ENCODE measurements around the gene LRRC61. TPM values are rescaled to one million over a fixed set of nuclear protein-coding genes. Genes with fewer than 3 reads are reported as not detected.

Gene LRRC61
- total RNA-seq, 2 experiments from 2014 or later: 3.1 to 5.0 TPM

- peaks cover 72% of the 10 kb centered on the region for H3K4me1 Mint-ChIP-seq (ENCODE audit: low read depth)
- DNase-seq: no peak
- H3K36me3 Mint-ChIP-seq (ENCODE audit: low read depth): peaks cover 29% of the 10 kb centered on the region
- H3K27ac Mint-ChIP-seq: peak overlapping the region; percentile 84
- CTCF ChIA-PET: interaction anchor here (1.1 to 1.9 kb wide), 3 partner anchors 9 to 44 kb away, joined by 3 to 9 read pairs (median 6); partner anchors contain the start of gene REPIN1
- Histone ChIP-seq H3K36me3 (ENCODE audit: insufficient read depth, low read length) (peaks cover 7% of the 10 kb centered on the region), H3K4me3 (ENCODE audit: low read length) (no peak overlapping the region), H3K27me3 (ENCODE audit: control insufficient read depth in 1 of 2, insufficient read depth in 2 of 2, low read length in 2 of 2) (no peaks in the 10 kb centered on the region), H3K27ac (ENCODE audit: low read depth in 1 of 2, low read length in 2 of 2) (no peak overlapping the region), H3K9me3 (ENCODE audit: control insufficient read depth in 1 of 2, insufficient read depth in 1 of 2, low read length in 2 of 2) (no peaks in the 10 kb centered on the region), H3K4me1 (ENCODE audit: insufficient read depth, low read length) (peaks cover 50% of the 10 kb centered on the region)
- POLR2A ChIA-PET: interaction anchor here (1.0 to 2.0 kb wide), 5 partner anchors 9 to 28 kb away, joined by 3 to 29 read pairs (median 10); partner anchors contain the start of gene REPIN1
- intact Hi-C loops (cut with DNase I, micrococcal nuclease): loop anchor here in 1 of 2 experiments (2.0 kb wide), 1 partner anchor 21 kb away; no protein-coding TSS in a partner anchor
- ATAC-seq (ENCODE audit: poor library complexity): no peak
- no peaks in the 10 kb centered on the region for H3K9me3 Mint-ChIP-seq
- H3K4me3 Mint-ChIP-seq: peak overlapping the region; percentile 90
- TF ChIP-seq, protein P1, sequence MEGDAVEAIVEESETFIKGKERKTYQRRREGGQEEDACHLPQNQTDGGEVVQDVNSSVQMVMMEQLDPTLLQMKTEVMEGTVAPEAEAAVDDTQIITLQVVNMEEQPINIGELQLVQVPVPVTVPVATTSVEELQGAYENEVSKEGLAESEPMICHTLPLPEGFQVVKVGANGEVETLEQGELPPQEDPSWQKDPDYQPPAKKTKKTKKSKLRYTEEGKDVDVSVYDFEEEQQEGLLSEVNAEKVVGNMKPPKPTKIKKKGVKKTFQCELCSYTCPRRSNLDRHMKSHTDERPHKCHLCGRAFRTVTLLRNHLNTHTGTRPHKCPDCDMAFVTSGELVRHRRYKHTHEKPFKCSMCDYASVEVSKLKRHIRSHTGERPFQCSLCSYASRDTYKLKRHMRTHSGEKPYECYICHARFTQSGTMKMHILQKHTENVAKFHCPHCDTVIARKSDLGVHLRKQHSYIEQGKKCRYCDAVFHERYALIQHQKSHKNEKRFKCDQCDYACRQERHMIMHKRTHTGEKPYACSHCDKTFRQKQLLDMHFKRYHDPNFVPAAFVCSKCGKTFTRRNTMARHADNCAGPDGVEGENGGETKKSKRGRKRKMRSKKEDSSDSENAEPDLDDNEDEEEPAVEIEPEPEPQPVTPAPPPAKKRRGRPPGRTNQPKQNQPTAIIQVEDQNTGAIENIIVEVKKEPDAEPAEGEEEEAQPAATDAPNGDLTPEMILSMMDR (IDR thresholded peaks at IDR 0.05): no peak
- H3K27me3 Mint-ChIP-seq: no peaks in the 10 kb centered on the region
These were observed 54.5 kb downstream of the LRRC61 start for GRCh38 chr7:150377635-150378034.

DNA sequence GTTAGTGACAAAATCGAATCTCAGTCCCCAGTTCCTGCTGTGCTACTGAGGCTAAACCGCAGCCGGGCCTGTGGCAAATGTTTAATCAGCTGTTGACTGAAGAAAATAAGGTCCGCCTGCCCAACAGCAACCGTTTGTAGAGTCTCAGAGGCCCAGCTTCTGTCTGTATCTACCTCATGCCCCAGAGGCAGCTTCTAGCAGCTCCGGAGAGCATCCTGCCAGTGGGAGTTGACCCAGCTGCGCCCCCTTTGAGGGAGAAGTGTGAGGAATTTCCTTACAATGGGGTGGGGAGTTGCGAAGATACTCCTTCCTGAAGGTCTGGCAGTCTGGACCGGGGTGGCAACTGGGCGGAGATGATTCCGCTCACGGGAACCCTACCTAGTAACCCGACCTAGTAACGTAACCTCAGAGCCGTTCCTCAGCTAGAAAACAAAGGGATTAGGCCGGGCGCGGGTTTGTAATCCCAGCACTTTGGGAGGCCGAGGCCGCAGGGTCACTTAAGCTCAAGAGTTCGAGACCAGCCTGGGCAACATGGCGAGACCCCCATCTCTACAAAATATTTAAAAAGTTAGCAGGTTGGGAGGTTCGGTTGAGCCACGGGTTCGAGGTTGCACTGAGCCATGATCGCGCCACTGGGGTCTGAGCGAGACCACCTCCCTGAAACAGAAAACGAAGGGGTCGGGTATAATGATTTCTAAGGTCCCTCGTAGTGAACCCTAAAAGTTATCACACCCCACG lies 55.1 kb downstream of the LRRC61 start:
- intact Hi-C loops (cut with DNase I, micrococcal nuclease): loop anchor here in 1 of 2 experiments (2.0 kb wide), 1 partner anchor 21 kb away; no protein-coding TSS in a partner anchor
- ChIA-PET CTCF (interaction anchor here (1.1 to 1.9 kb wide), 3 partner anchors 10 to 43 kb away, joined by 3 to 9 read pairs (median 6); partner anchors contain the start of gene REPIN1), POLR2A (interaction anchor here (1.0 to 2.0 kb wide), 5 partner anchors 9 to 28 kb away, joined by 3 to 29 read pairs (median 10); partner anchors contain the start of gene REPIN1)
- peak overlapping the region; percentile 90 for H3K4me3 Mint-ChIP-seq
- H3K27ac Mint-ChIP-seq: peak overlapping the region; percentile 84
- H3K4me1 Mint-ChIP-seq (ENCODE audit: low read depth): peaks cover 71% of the 10 kb centered on the region
- Histone ChIP-seq H3K4me3 (ENCODE audit: low read length) (peak overlapping the region; percentile 85), H3K27ac (ENCODE audit: low read depth in 1 of 2, low read length in 2 of 2) (peak overlapping the region; percentile 54 to 55), H3K36me3 (ENCODE audit: insufficient read depth, low read length) (peaks cover 2% of the 10 kb centered on the region), H3K4me1 (ENCODE audit: insufficient read depth, low read length) (peaks cover 46% of the 10 kb centered on the region), H3K27me3 (ENCODE audit: control insufficient read depth in 1 of 2, insufficient read depth in 2 of 2, low read length in 2 of 2) (no peaks in the 10 kb centered on the region), H3K9me3 (ENCODE audit: control insufficient read depth in 1 of 2, insufficient read depth in 1 of 2, low read length in 2 of 2) (no peaks in the 10 kb centered on the region)
- DNase-seq (peak in 12 of 14 experiments; percentile 8 to 76 (median 36)), ATAC-seq (ENCODE audit: poor library complexity) (no peak)
- H3K27me3 Mint-ChIP-seq: no peaks in the 10 kb centered on the region
- H3K9me3 Mint-ChIP-seq: no peaks in the 10 kb centered on the region
- TF ChIP-seq, protein P1 (IDR thresholded peaks at IDR 0.05): no peak
- H3K36me3 Mint-ChIP-seq (ENCODE audit: low read depth): peaks cover 22% of the 10 kb centered on the region

DNA sequence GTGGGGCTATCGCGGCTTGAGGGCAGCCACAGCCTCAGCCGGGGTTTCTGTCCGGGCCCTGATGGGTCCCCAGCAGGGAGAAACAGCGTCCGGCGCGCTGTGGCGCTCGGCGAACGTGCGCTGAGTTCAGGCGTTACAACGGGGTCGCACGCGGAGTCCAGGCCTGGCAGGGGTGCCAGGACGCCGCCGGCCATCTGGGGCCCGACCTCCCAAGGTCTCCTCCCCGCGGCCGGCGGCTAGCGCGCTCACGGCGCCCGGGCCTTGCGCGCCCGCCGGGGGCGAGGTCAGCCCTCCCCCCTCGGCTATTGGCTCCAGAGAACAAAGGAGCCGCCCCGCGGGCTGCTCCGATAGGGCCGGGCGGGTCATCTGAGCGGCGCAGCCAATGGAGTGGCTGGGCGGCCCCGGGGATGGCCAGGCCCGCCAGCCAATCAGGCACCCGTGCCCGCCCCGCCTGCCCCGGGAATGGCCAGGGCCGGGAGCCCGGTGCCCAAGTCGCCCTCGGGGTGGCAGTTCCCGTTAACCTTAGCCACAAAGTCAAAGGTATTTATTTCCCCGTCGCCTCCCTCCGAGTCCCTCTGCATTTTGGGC lies 55.8 kb downstream of the LRRC61 start, which contains the start of gene ZNF775:
Gene ZNF775, plus strand, starts transcription at position 478 of the 588 bp plus-strand sequence. CDS start 9,141 bp downstream, outside the sequence.
- TF ChIP-seq, protein P1 (IDR thresholded peaks at IDR 0.05): no peak
- ChIA-PET CTCF (interaction anchor here (1.6 kb wide), 1 partner anchor 11 kb away, joined by 6 read pairs; the partner anchor contains the start of gene REPIN1), POLR2A (interaction anchor here (1.0 to 2.0 kb wide), 4 partner anchors 10 to 27 kb away, joined by 3 to 29 read pairs (median 12); partner anchors contain the start of gene REPIN1)
- Histone ChIP-seq H3K27ac (ENCODE audit: low read depth in 1 of 2, low read length in 2 of 2) (peak within 1 kb of the TSS; percentile 54 to 55), H3K27me3 (ENCODE audit: control insufficient read depth in 1 of 2, insufficient read depth in 2 of 2, low read length in 2 of 2) (no peaks in the 10 kb centered on the region), H3K4me1 (ENCODE audit: insufficient read depth, low read length) (peaks cover 46% of the 10 kb centered on the region), H3K36me3 (ENCODE audit: insufficient read depth, low read length) (peaks cover 2% of the 10 kb centered on the region), H3K4me3 (ENCODE audit: low read length) (peak within 1 kb of the TSS; percentile 85), H3K9me3 (ENCODE audit: control insufficient read depth in 1 of 2, insufficient read depth in 1 of 2, low read length in 2 of 2) (no peaks in the 10 kb centered on the region)
- no peaks in the 10 kb centered on the region for H3K27me3 Mint-ChIP-seq
- ATAC-seq (ENCODE audit: poor library complexity) (peak; percentile 94), DNase-seq (peak; percentile 80 to 95 (median 90))
- intact Hi-C loops (cut with DNase I, micrococcal nuclease): loop anchor here (1.0 to 2.0 kb wide), 3 partner anchors 22 to 26 kb away; a partner anchor contains a TSS
- H3K36me3 Mint-ChIP-seq (ENCODE audit: low read depth): peaks cover 16% of the 10 kb centered on the region
- peak within 1 kb of the TSS; percentile 90 for H3K4me3 Mint-ChIP-seq
- H3K4me1 Mint-ChIP-seq (ENCODE audit: low read depth): peaks cover 65% of the 10 kb centered on the region
- H3K27ac Mint-ChIP-seq: peak within 1 kb of the TSS; percentile 84
- H3K9me3 Mint-ChIP-seq: no peaks in the 10 kb centered on the region
